ENCODE measurements around the gene CHST11.

Gene CHST11

DNA sequence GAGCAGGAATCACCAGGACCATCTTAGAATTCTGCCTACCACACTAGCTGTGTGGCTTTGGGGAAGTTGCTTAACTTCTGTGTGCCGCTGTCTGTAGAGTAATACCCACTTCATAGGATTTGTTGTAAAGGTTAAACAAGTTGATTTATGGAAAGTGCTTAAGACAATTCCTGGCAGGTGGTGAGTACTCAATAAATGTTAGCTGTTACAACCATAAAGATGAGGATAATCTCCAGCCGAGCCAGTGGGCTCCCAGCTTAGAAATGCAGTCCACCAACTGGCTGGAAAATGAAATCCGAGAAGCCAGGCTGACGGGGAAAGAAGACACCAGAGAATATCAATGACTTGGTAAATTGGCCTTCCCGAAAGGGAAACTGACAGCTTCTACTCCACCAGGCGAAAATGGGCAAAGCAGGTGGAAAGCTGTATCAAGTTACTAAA lies 173.5 kb downstream of the CHST11 start:
- H3K4me3 ChIP-seq (ENCODE audit: control insufficient read depth, low read depth, low read length): no peak overlapping the region
- TF ChIP-seq, protein P1, sequence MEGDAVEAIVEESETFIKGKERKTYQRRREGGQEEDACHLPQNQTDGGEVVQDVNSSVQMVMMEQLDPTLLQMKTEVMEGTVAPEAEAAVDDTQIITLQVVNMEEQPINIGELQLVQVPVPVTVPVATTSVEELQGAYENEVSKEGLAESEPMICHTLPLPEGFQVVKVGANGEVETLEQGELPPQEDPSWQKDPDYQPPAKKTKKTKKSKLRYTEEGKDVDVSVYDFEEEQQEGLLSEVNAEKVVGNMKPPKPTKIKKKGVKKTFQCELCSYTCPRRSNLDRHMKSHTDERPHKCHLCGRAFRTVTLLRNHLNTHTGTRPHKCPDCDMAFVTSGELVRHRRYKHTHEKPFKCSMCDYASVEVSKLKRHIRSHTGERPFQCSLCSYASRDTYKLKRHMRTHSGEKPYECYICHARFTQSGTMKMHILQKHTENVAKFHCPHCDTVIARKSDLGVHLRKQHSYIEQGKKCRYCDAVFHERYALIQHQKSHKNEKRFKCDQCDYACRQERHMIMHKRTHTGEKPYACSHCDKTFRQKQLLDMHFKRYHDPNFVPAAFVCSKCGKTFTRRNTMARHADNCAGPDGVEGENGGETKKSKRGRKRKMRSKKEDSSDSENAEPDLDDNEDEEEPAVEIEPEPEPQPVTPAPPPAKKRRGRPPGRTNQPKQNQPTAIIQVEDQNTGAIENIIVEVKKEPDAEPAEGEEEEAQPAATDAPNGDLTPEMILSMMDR (IDR thresholded peaks at IDR 0.05; ENCODE audit: control insufficient read depth, insufficient read depth, low read depth, low read length, missing control alignments): no peak
- DNase-seq (ENCODE audit: low read depth): no peak

DNA sequence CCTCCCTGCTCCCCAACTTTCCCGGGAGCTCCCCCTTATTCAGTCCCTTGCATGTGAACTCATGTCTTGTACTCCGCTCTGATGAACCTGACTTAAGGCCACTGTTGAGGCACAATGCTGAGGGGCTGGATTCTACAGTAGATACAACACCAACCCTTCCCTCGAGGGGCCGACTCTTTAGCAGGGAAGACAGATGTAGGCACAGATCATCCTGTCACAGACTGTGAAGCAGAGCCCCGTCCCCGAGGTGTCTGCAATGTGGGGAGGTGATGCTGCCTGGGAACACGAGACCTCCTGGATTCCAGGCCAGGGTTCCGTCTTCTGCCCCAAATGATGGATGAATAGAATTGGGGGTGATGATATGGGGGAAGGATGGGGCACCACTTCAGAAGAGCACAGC lies 175.1 kb downstream of the CHST11 start:
- DNase-seq (ENCODE audit: low read depth): no peak
- H3K4me3 ChIP-seq (ENCODE audit: control insufficient read depth, low read depth, low read length): no peak overlapping the region
- TF ChIP-seq, protein P1 (IDR thresholded peaks at IDR 0.05; ENCODE audit: control insufficient read depth, insufficient read depth, low read depth, low read length, missing control alignments): no peak

DNA sequence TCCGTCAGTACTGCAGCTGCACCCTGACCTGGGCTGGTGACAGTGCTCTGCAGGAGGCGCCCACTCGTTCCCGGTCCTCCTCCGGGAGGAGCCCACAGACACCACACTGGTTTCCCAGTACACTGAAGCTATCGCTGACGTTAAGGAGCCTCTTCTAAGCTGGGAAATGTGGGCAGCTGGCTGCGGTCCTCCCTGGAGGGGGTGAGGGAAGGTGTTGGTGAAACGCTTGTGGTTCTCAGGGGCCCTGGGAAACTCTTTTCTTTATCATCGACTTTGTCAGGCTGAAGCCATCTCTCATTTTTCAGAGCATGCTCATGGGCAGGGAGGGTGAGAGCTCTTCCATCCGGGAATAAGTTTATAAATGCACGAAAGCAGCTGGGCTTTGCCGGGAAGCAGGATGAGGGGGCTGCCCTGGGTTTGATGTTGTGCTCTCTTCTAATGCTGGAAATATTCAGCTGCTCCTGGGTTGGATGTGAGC lies 176.0 kb downstream of the CHST11 start:
- TF ChIP-seq, protein P1 (IDR thresholded peaks at IDR 0.05; ENCODE audit: control insufficient read depth, insufficient read depth, low read depth, low read length, missing control alignments): no peak
- H3K4me3 ChIP-seq (ENCODE audit: control insufficient read depth, low read depth, low read length): no peak overlapping the region
- peak; percentile 24 for DNase-seq (ENCODE audit: low read depth)

DNA sequence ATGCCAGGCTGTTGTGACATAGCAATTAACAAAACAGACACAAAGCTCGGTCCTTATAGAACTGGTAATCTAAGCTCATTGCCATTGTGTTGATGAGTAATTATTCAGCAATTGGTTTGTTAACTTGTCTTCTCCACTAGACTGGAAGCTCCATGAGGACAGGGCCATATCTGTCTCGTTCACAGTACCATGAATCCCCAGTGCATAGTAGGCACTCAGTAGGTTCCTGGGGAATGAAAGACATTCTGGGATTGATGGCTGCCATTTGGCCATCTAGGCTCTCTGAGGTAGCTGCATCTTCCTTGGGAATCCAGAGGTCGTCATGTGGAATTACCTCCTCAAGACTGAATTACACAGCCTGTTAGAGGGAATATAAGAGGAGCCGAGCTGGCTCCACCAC lies 177.3 kb downstream of the CHST11 start:
- TF ChIP-seq, protein P1 (IDR thresholded peaks at IDR 0.05; ENCODE audit: control insufficient read depth, insufficient read depth, low read depth, low read length, missing control alignments): no peak
- no peak for DNase-seq (ENCODE audit: low read depth)
- H3K4me3 ChIP-seq (ENCODE audit: control insufficient read depth, low read depth, low read length): no peak overlapping the region

DNA sequence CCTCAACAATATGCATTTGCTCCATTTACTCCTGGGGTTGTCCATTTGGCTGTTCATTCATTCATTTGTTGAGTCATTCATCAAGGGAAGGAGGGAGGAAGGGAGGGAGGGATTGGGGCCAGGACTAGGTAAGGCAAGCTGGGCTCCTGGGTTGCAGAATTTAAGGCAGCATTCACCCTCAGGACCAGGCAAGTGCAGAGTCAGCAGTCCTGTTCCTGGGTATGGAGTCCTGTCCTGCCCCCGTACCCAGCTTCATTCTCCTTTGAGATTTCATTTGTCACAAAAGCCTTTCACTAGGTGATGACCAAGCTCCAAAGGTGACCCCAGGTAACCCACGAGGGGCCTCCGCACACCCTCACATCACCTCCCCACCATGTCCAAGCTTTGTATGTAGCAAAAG lies 178.1 kb downstream of the CHST11 start:
- TF ChIP-seq, protein P1 (IDR thresholded peaks at IDR 0.05; ENCODE audit: control insufficient read depth, insufficient read depth, low read depth, low read length, missing control alignments): no peak
- no peak for DNase-seq (ENCODE audit: low read depth)
- H3K4me3 ChIP-seq (ENCODE audit: control insufficient read depth, low read depth, low read length): no peak overlapping the region

DNA sequence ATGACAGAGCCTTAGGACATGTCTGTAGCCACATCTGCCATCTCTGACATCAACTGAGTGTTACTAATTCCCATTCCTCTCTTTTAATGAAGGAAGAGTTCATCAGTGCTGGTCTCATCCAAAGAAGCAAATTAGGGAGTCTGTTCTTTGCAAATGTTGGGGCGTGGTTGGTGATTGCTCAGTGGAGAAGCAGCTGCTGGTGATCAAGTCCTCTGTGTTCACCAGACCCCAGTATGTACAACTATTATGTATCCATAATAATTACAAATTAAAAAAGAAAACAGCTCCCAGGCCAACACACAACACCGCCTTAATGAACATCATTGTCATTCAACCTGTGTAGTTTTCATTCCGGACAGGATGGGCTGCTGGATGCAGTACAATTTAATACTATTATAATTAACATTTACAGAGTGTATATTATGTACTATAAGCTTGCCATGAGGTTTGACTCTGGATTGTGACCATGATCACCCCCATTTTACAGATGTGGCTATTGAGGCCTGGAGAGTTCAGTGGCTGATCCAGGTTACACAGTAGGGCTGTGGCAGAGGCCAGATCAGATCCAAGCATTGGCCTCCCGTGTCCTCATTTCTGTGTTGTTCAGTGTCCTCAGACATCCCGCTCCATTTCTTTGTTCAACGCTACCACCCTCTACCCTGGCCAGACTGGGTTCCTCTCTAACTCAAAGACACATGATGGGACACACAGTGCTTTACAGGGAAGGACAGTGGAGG lies 179.0 kb downstream of the CHST11 start:
- no peak overlapping the region for H3K4me3 ChIP-seq (ENCODE audit: control insufficient read depth, low read depth, low read length)
- TF ChIP-seq, protein P1 (IDR thresholded peaks at IDR 0.05; ENCODE audit: control insufficient read depth, insufficient read depth, low read depth, low read length, missing control alignments): no peak
- no peak for DNase-seq (ENCODE audit: low read depth)
